K562 (cell line): Measurements from ENCODE around the gene POP5. TPM values are rescaled to one million over a fixed set of nuclear protein-coding genes. Genes with fewer than 3 reads are reported as not detected.
A peak's percentile ranks its signal among the peaks of the same experiment; 100 is the strongest.

ENCODE experiments used
- CBFA2T3 ChIP-seq: fragments of 450-650 bp; IDR thresholded peaks from 2 replicates; pipeline ENCODE4 v1.6.1; 2017
- CREB3L1 ChIP-seq: fragments of 450-650 bp; IDR thresholded peaks from 2 replicates; pipeline ENCODE4 v1.6.1; 2014; ENCODE audit warnings: low read depth, mild to moderate bottlenecking, moderate library complexity, borderline replicate concordance
- DDX20 ChIP-seq: fragments of 450-650 bp; IDR thresholded peaks from 2 replicates; pipeline ENCODE4 v1.6.1; 2016; ENCODE audit warnings: missing genetic modification characterization, low read depth, mild to moderate bottlenecking, missing compliant biosample characterization, moderate library complexity
- DPF2 ChIP-seq: fragments of 450-650 bp; IDR thresholded peaks from 2 replicates; pipeline ENCODE4 v1.6.1; 2016
- FOSL1 ChIP-seq: fragments of 200-800 bp; sonication (Bioruptor generic); conservative IDR thresholded peaks from 2 replicates; pipeline ENCODE4 v1.6.1; 2016; ENCODE audit warnings: missing genetic modification characterization, missing compliant biosample characterization
- FOXA3 ChIP-seq, 2 experiments: fragments of 450-650 bp in 1 of 2; sonication (generic) in 1 of 2; formaldehyde crosslinking; IDR thresholded peaks in 1 of 2; conservative IDR thresholded peaks in 1 of 2; 2 replicates each; pipeline versions ENCODE4 v1.4.0 to v1.8.0; 2020 to 2022; ENCODE audit warnings: mild to moderate bottlenecking in 2 of 2, missing genetic modification reagents in 1 of 2
- HNRNPUL1 ChIP-seq: fragments of 200-400 bp; formaldehyde crosslinking; IDR thresholded peaks from 2 replicates; pipeline ENCODE4 v1.6.1; 2017; ENCODE audit warnings: low read length
- JUNB ChIP-seq: fragments of 450-650 bp; formaldehyde crosslinking; conservative IDR thresholded peaks from 2 replicates; pipeline ENCODE4 v1.4.0; 2020; ENCODE audit warnings: mild to moderate bottlenecking
- L3MBTL2 ChIP-seq: fragments of 450-650 bp; IDR thresholded peaks from 2 replicates; pipeline ENCODE4 v1.6.1; 2016; ENCODE audit warnings: mild to moderate bottlenecking, moderate library complexity
- POLR3A ChIP-seq: IDR thresholded peaks from 2 replicates; pipeline ENCODE4 v1.6.1; 2011; ENCODE audit warnings: borderline replicate concordance, mild to moderate bottlenecking, moderate library complexity; ENCODE audit not compliant: insufficient read length, insufficient read depth; ENCODE audit errors: extremely low read depth
- PPARD ChIP-seq: fragments of 250-450 bp; sonication (Bioruptor Pico); IDR thresholded peaks from 2 replicates; pipeline ENCODE4 v1.8.0; 2022; ENCODE audit warnings: inconsistent platforms, mild to moderate bottlenecking, moderate library complexity
- RBM25 ChIP-seq: fragments of 200-400 bp; formaldehyde crosslinking; IDR thresholded peaks from 2 replicates; pipeline ENCODE4 v1.6.1; 2018; ENCODE audit warnings: low read length, low read depth, moderate library complexity; ENCODE audit not compliant: severe bottlenecking
- SMARCA5 ChIP-seq: fragments of 450-650 bp; IDR thresholded peaks from 2 replicates; pipeline ENCODE4 v1.6.1; 2016
- SOX6 ChIP-seq: fragments of 450-650 bp; IDR thresholded peaks from 2 replicates; pipeline ENCODE4 v1.6.1; 2014; ENCODE audit warnings: mild to moderate bottlenecking
- SREBF1 ChIP-seq: fragments of 150-350 bp; IDR thresholded peaks from 2 replicates; pipeline ENCODE4 v1.6.1; 2014; ENCODE audit warnings: antibody characterized with exemption, low read depth, low read length, borderline replicate concordance
- ZC3H11A ChIP-seq: IDR thresholded peaks from 2 replicates; pipeline ENCODE4 v1.6.1; 2012; ENCODE audit warnings: low read depth, low read length, improper control_type of control experiment
- ZNF121 ChIP-seq: sonication (generic); formaldehyde crosslinking; conservative IDR thresholded peaks from 2 replicates; pipeline ENCODE4 v1.8.0; 2022; ENCODE audit warnings: missing genetic modification reagents
- ZNF239 ChIP-seq: fragments of 250-450 bp; sonication (Bioruptor Pico); IDR thresholded peaks from 2 replicates; pipeline ENCODE4 v1.4.0; 2020; ENCODE audit warnings: mild to moderate bottlenecking
- ZNF395 ChIP-seq: fragments of 200-800 bp; sonication (Bioruptor generic); IDR thresholded peaks from 2 replicates; pipeline ENCODE4 v1.6.1; 2017; ENCODE audit warnings: missing genetic modification characterization, missing compliant biosample characterization
- ZNF778 ChIP-seq: fragments of 450-650 bp; formaldehyde crosslinking; IDR thresholded peaks from 2 replicates; pipeline ENCODE4 v1.4.0; 2020; ENCODE audit warnings: mild to moderate bottlenecking, moderate library complexity
- ZNF830 ChIP-seq: fragments of 250-450 bp; sonication (Bioruptor Pico); IDR thresholded peaks from 2 replicates; pipeline ENCODE4 v1.5.0; 2021; ENCODE audit warnings: mild to moderate bottlenecking
- polyA plus RNA-seq, 8 experiments: library from polyadenylated mRNA; depleted of rRNA in 4 of 8; stranded (reverse) in 5 of 8; unstranded in 3 of 8; fragments of >200 nt; fragmentation: Nextera tagmentation in 2 of 8; fragmentation: Illumina TruSeq in 1 of 8; extraction: Ambion mirVana in 2 of 8; extraction: Trizol in 1 of 8; gene quantifications; 2 replicates each; pipeline versions ENCODE4 v1.2.1 to v1.2.3, GENCODE V29; 2011 to 2014; ENCODE audit warnings: inconsistent platforms in 1 of 8, missing spikeins in 1 of 8
- total RNA-seq, 7 experiments: library from RNA; depleted of rRNA in 6 of 7; stranded (reverse); fragments of >200 nt in 6 of 7; fragmentation: Illumina TruSeq in 2 of 7; extraction: Trizol in 2 of 7; gene quantifications; 2 replicates each; pipeline versions ENCODE4 v1.2.1 to v1.2.3, GENCODE V29; 2011 to 2021; ENCODE audit warnings: low replicate concordance in 1 of 7
- TF ChIP-seq, protein P1 (sequence below): fragments of 450-650 bp; IDR thresholded peaks from 2 replicates; pipeline ENCODE4 v1.7.0; 2016; ENCODE audit warnings: borderline replicate concordance

POP5 gene
- total and polyA plus RNA-seq, 9 of the 15 experiments (the other 6 are each of a cell fraction or from before 2014, with no cell fraction given): 57.5 to 253 (median 73.8) TPM

DNA sequence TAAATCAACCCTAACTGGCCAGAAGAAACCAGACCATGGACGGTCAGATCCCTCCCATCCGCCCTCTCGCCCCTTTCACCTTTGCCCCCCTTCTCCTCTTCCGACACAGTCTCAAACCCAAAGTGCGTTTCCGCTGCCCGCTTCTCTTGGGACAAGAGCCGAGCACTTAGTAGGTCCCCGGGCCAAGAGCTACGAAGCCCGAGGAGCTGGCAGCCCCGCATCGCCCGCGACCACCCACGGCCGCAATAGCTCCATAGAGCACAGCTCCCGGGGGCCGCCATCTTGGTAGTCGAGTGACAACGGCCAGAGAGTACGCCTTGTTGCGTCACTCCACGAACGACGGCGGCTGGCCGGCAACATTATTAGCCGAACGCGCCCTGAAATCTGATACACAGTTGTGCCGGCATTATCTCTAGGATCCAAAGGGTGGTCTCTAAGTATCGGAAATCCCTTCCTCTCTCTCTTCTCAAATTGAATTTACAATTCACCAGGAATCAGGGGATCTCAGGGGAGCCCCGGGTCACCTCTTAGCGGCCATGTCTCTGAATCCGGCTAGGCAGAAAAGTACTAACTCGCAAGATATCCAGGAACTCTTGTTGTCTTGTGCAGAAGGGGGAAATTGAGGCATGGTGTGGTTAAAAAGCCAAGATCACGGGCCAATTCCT is 52.2 kb downstream of the POP5 start, which contains the start of gene COQ5 (continued):
- TF ChIP-seq CREB3L1 (0 out of 2 replicates have a peak, but pooled peaks have one; percentile 57), CBFA2T3 (no peak), RBM25 (no peak), ZC3H11A (no peak), ZNF830 (no peak), DPF2 (peak; percentile 54), HNRNPUL1 (no peak), DDX20 (tag) (no peak), ZNF395 (0 out of 2 replicates have a peak, but pooled peaks have one; percentile 48), ZNF239 (CRISPR knock-in tag) (no peak), FOSL1 (tag) (0 out of 2 replicates have a peak, but pooled peaks have one; percentile 34), SMARCA5 (no peak), SOX6 (peak; percentile 69; the same call in 1 of the 2 replicates), JUNB (CRISPR knock-in tag) (no peak), ZNF778 (CRISPR knock-in tag) (no peak), POLR3A (no peak), PPARD (no peak), SREBF1 (no peak), ZNF121 (CRISPR knock-in tag) (no peak), L3MBTL2 (peak; percentile 72), FOXA3 (CRISPR knock-in tag; conservative IDR thresholded peaks at IDR 0.05 in 1 of 2, IDR thresholded peaks at IDR 0.05 in 1 of 2) (0 out of 4 replicates have a peak, but pooled peaks of 1 of the 2 experiments have one; percentile 33)
- TF ChIP-seq, protein P1, sequence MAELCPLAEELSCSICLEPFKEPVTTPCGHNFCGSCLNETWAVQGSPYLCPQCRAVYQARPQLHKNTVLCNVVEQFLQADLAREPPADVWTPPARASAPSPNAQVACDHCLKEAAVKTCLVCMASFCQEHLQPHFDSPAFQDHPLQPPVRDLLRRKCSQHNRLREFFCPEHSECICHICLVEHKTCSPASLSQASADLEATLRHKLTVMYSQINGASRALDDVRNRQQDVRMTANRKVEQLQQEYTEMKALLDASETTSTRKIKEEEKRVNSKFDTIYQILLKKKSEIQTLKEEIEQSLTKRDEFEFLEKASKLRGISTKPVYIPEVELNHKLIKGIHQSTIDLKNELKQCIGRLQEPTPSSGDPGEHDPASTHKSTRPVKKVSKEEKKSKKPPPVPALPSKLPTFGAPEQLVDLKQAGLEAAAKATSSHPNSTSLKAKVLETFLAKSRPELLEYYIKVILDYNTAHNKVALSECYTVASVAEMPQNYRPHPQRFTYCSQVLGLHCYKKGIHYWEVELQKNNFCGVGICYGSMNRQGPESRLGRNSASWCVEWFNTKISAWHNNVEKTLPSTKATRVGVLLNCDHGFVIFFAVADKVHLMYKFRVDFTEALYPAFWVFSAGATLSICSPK: 0 out of 2 replicates have a peak, but pooled peaks have one; percentile 2
